HepG2 (cell line): ENCODE results near the gene FAM171A2. TPM values are rescaled to one million over a fixed set of nuclear protein-coding genes. Genes with fewer than 3 reads are reported as not detected.

ENCODE experiments used
- BORCS8-MEF2B ChIP-seq: sonication (generic); formaldehyde crosslinking; IDR thresholded peaks from 2 replicates; pipeline ENCODE4 v1.8.0; 2022; ENCODE audit warnings: mild to moderate bottlenecking, missing genetic modification reagents
- DNMT3B ChIP-seq: conservative IDR thresholded peaks from 2 replicates; pipeline ENCODE4 v1.6.1; 2016; ENCODE audit warnings: missing biosample characterization, control low read depth
- FLYWCH1 ChIP-seq: sonication (generic); formaldehyde crosslinking; IDR thresholded peaks from 2 replicates; pipeline ENCODE4 v1.8.1; 2023; ENCODE audit warnings: mild to moderate bottlenecking, missing genetic modification reagents
- GTF2F1 ChIP-seq: fragments of 150-350 bp; IDR thresholded peaks from 2 replicates; pipeline ENCODE4 v1.6.1; 2014; ENCODE audit warnings: low read length
- HNF4A ChIP-seq: sonication (generic); formaldehyde crosslinking; IDR thresholded peaks from 2 replicates; pipeline ENCODE4 v1.4.0; 2020; ENCODE audit warnings: missing genetic modification reagents
- KDM4B ChIP-seq: sonication (generic); formaldehyde crosslinking; IDR thresholded peaks from 2 replicates; pipeline ENCODE4 v1.4.0; 2020; ENCODE audit warnings: missing genetic modification reagents
- MZF1 ChIP-seq: sonication (generic); formaldehyde crosslinking; IDR thresholded peaks from 2 replicates; pipeline ENCODE4 v1.8.1; 2023; ENCODE audit warnings: mild to moderate bottlenecking, missing genetic modification reagents, borderline replicate concordance
- NFKBIZ ChIP-seq: IDR thresholded peaks from 2 replicates; pipeline ENCODE4 v1.6.1; 2018; ENCODE audit warnings: missing genetic modification reagents, missing compliant biosample characterization
- PAWR ChIP-seq: sonication (generic); formaldehyde crosslinking; IDR thresholded peaks from 2 replicates; pipeline ENCODE4 v1.4.0; 2020; ENCODE audit warnings: missing genetic modification reagents, mild to moderate bottlenecking, borderline replicate concordance
- POLR2AphosphoS5 ChIP-seq: IDR thresholded peaks from 2 replicates; pipeline ENCODE4 v1.6.1; 2012; ENCODE audit warnings: low read depth, low read length
- PRMT3 ChIP-seq: sonication (generic); formaldehyde crosslinking; IDR thresholded peaks from 2 replicates; pipeline ENCODE4 v1.8.1; 2022; ENCODE audit warnings: low read depth, mild to moderate bottlenecking, moderate library complexity, missing genetic modification reagents, borderline replicate concordance
- RAD21 ChIP-seq: fragments of 450-650 bp; formaldehyde crosslinking; IDR thresholded peaks from 2 replicates; pipeline ENCODE4 v1.5.0; 2020; ENCODE audit warnings: mild to moderate bottlenecking
- SOX13 ChIP-seq, 3 experiments: fragments of 450-650 bp in 1 of 3; sonication (generic) in 1 of 3; formaldehyde crosslinking in 1 of 3; IDR thresholded peaks in 2 of 3; conservative IDR thresholded peaks in 1 of 3; 2 replicates each; pipeline versions ENCODE4 v1.5.0 to v1.6.1; 2016 to 2020; ENCODE audit warnings: antibody characterized with exemption in 1 of 3, mild to moderate bottlenecking in 1 of 3, missing compliant biosample characterization in 1 of 3, missing genetic modification reagents in 1 of 3, moderate library complexity in 1 of 3
- XRCC5 ChIP-seq: fragments of 200-400 bp; formaldehyde crosslinking; optimal IDR thresholded peaks from 2 replicates; pipeline ENCODE3; 2017; ENCODE audit warnings: mild to moderate bottlenecking, low read length
- ZBTB8A ChIP-seq: sonication (generic); formaldehyde crosslinking; IDR thresholded peaks from 2 replicates; pipeline ENCODE4 v1.4.0; 2020; ENCODE audit warnings: mild to moderate bottlenecking, low read depth, missing genetic modification reagents, borderline replicate concordance
- ZC3H4 ChIP-seq: sonication (generic); formaldehyde crosslinking; IDR thresholded peaks from 2 replicates; pipeline ENCODE4 v1.4.0; 2020; ENCODE audit warnings: missing genetic modification reagents, borderline replicate concordance
- ZNF44 ChIP-seq: sonication (generic); formaldehyde crosslinking; IDR thresholded peaks from 2 replicates; pipeline ENCODE4 v1.5.1; 2020; ENCODE audit warnings: mild to moderate bottlenecking, missing genetic modification reagents
- ZNF558 ChIP-seq: sonication (generic); formaldehyde crosslinking; IDR thresholded peaks from 2 replicates; pipeline ENCODE4 v1.9.0; 2022; ENCODE audit warnings: mild to moderate bottlenecking, missing genetic modification reagents, borderline replicate concordance
- ZNF792 ChIP-seq: IDR thresholded peaks from 2 replicates; pipeline ENCODE4 v1.6.1; 2016
- polyA plus RNA-seq, 8 experiments: library from polyadenylated mRNA; depleted of rRNA in 3 of 8; stranded (reverse) in 7 of 8; unstranded in 1 of 8; fragments of >200 nt; fragmentation: Illumina TruSeq in 4 of 8; extraction: Trizol in 4 of 8; gene quantifications; 2 replicates each; pipeline versions ENCODE4 v1.2.1 to v1.2.3, GENCODE V29; 2011 to 2016; ENCODE audit warnings: low read depth in 4 of 8, missing spikeins in 1 of 8, mixed read lengths in 1 of 8; ENCODE audit not compliant: insufficient read depth in 1 of 8
- total RNA-seq, 5 experiments: library from RNA; depleted of rRNA; stranded (reverse); fragments of >200 nt; fragmentation: Illumina TruSeq; extraction: Trizol; gene quantifications; 2 replicates each; pipeline ENCODE4 v1.2.3, GENCODE V29; 2016; ENCODE audit warnings: low read depth in 1 of 5
- TF ChIP-seq, protein P1 (sequence below), 2 experiments: sonication (generic) in 1 of 2; formaldehyde crosslinking in 1 of 2; IDR thresholded peaks; 2 replicates each; pipeline versions ENCODE4 v1.4.0 to v1.6.1; 2018 to 2020; ENCODE audit warnings: missing genetic modification reagents in 2 of 2, borderline replicate concordance in 1 of 2, low read depth in 1 of 2, mild to moderate bottlenecking in 1 of 2, missing biosample characterization in 1 of 2
- TF ChIP-seq, protein P2 (sequence below): sonication (generic); formaldehyde crosslinking; IDR thresholded peaks from 2 replicates; pipeline ENCODE4 v1.5.0; 2020; ENCODE audit warnings: missing genetic modification reagents
- TF ChIP-seq, protein P3 (sequence below): IDR thresholded peaks from 2 replicates; pipeline ENCODE4 v1.6.1; 2016; ENCODE audit warnings: mild to moderate bottlenecking, missing biosample characterization, missing genetic modification reagents
- TF ChIP-seq, protein P4 (sequence below): sonication (generic); formaldehyde crosslinking; IDR thresholded peaks from 2 replicates; pipeline ENCODE4 v1.4.0; 2020; ENCODE audit warnings: missing genetic modification reagents
- TF ChIP-seq, protein P5 (sequence below): sonication (generic); formaldehyde crosslinking; IDR thresholded peaks from 2 replicates; pipeline ENCODE4 v1.9.0; 2022; ENCODE audit warnings: missing genetic modification reagents, mild to moderate bottlenecking, borderline replicate concordance

The FAM171A2 gene
- total and polyA plus RNA-seq, 2 of the 13 experiments (the other 11 are each of a cell fraction or from before 2014, with no cell fraction given) = 1.8 to 3.6 TPM

DNA sequence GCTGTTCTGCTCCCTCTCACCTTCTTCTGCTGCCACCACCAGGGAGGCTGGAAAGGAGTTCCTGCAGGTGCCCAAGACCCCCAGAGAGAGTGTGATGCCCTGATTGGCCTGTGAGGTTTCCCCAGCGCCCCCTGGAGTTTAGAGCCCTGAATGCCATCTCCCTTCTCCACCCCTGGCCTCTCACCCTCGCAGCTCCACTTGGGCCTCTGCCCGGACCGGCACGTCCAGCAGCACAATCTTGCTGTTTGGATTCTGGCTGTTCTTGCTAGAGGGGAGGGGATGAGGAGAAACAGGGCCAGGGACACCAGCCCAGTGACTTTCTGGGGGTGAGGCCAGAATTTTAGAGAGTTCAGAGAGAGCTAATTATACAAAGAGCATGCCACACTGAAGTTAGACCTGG, 12.5 kb upstream of the FAM171A2 start (continued):
- TF ChIP-seq, protein P1, sequence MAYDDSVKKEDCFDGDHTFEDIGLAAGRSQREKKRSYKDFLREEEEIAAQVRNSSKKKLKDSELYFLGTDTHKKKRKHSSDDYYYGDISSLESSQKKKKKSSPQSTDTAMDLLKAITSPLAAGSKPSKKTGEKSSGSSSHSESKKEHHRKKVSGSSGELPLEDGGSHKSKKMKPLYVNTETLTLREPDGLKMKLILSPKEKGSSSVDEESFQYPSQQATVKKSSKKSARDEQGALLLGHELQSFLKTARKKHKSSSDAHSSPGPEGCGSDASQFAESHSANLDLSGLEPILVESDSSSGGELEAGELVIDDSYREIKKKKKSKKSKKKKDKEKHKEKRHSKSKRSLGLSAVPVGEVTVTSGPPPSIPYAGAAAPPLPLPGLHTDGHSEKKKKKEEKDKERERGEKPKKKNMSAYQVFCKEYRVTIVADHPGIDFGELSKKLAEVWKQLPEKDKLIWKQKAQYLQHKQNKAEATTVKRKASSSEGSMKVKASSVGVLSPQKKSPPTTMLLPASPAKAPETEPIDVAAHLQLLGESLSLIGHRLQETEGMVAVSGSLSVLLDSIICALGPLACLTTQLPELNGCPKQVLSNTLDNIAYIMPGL (CRISPR knock-in tag; IDR thresholded peaks at IDR 0.05; ENCODE audit: borderline replicate concordance in 1 of 2, low read depth in 1 of 2) = peak; percentile 52 to 66; a peak in 2 of 4 replicates
- TF ChIP-seq, protein P2, sequence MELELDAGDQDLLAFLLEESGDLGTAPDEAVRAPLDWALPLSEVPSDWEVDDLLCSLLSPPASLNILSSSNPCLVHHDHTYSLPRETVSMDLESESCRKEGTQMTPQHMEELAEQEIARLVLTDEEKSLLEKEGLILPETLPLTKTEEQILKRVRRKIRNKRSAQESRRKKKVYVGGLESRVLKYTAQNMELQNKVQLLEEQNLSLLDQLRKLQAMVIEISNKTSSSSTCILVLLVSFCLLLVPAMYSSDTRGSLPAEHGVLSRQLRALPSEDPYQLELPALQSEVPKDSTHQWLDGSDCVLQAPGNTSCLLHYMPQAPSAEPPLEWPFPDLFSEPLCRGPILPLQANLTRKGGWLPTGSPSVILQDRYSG (CRISPR knock-in tag) = no peak
- TF ChIP-seq NFKBIZ (no peak), SOX13 (IDR thresholded peaks at IDR 0.05) (no peak), SOX13 (CRISPR knock-in tag; conservative IDR thresholded peaks at IDR 0.05 in 1 of 2, IDR thresholded peaks at IDR 0.05 in 1 of 2) (no peak), RAD21 (peak; percentile 19; the same call in 1 of the 2 replicates), ZNF44 (no peak), XRCC5 (peak; percentile 73), ZBTB8A (no peak), MZF1 (CRISPR knock-in tag) (no peak), KDM4B (CRISPR knock-in tag) (no peak), PAWR (CRISPR knock-in tag) (no peak), ZC3H4 (CRISPR knock-in tag) (0 out of 2 replicates have a peak, but pooled peaks have one; percentile 9), ZNF558 (CRISPR knock-in tag) (no peak), GTF2F1 (no peak), HNF4A (no peak), BORCS8-MEF2B (CRISPR knock-in tag) (peak; percentile 43; the same call in 1 of the 2 replicates), DNMT3B (CRISPR knock-in tag) (no peak), ZNF792 (CRISPR knock-in tag) (no peak; the same call in 1 of the 2 replicates), FLYWCH1 (CRISPR knock-in tag) (no peak), PRMT3 (CRISPR knock-in tag) (no peak), POLR2AphosphoS5 (no peak)
- TF ChIP-seq, protein P3, sequence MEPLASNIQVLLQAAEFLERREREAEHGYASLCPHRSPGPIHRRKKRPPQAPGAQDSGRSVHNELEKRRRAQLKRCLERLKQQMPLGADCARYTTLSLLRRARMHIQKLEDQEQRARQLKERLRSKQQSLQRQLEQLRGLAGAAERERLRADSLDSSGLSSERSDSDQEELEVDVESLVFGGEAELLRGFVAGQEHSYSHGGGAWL (CRISPR knock-in tag) = no peak
- TF ChIP-seq, protein P4, sequence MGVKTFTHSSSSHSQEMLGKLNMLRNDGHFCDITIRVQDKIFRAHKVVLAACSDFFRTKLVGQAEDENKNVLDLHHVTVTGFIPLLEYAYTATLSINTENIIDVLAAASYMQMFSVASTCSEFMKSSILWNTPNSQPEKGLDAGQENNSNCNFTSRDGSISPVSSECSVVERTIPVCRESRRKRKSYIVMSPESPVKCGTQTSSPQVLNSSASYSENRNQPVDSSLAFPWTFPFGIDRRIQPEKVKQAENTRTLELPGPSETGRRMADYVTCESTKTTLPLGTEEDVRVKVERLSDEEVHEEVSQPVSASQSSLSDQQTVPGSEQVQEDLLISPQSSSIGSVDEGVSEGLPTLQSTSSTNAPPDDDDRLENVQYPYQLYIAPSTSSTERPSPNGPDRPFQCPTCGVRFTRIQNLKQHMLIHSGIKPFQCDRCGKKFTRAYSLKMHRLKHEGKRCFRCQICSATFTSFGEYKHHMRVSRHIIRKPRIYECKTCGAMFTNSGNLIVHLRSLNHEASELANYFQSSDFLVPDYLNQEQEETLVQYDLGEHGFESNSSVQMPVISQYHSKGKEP = no peak
- TF ChIP-seq, protein P5, sequence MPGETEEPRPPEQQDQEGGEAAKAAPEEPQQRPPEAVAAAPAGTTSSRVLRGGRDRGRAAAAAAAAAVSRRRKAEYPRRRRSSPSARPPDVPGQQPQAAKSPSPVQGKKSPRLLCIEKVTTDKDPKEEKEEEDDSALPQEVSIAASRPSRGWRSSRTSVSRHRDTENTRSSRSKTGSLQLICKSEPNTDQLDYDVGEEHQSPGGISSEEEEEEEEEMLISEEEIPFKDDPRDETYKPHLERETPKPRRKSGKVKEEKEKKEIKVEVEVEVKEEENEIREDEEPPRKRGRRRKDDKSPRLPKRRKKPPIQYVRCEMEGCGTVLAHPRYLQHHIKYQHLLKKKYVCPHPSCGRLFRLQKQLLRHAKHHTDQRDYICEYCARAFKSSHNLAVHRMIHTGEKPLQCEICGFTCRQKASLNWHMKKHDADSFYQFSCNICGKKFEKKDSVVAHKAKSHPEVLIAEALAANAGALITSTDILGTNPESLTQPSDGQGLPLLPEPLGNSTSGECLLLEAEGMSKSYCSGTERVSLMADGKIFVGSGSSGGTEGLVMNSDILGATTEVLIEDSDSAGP (CRISPR knock-in tag) = no peak
